GM18502 (cell line): ENCODE results near the gene TBX1.

Experiments
- ATAC-seq: cut with Tn5 transposase; IDR thresholded peaks from one replicate; pipeline ENCODE4 v1.9.1; 2021; ENCODE audit warnings: mild to moderate bottlenecking; ENCODE audit not compliant: unreplicated experiment, poor library complexity

TBX1 gene

DNA sequence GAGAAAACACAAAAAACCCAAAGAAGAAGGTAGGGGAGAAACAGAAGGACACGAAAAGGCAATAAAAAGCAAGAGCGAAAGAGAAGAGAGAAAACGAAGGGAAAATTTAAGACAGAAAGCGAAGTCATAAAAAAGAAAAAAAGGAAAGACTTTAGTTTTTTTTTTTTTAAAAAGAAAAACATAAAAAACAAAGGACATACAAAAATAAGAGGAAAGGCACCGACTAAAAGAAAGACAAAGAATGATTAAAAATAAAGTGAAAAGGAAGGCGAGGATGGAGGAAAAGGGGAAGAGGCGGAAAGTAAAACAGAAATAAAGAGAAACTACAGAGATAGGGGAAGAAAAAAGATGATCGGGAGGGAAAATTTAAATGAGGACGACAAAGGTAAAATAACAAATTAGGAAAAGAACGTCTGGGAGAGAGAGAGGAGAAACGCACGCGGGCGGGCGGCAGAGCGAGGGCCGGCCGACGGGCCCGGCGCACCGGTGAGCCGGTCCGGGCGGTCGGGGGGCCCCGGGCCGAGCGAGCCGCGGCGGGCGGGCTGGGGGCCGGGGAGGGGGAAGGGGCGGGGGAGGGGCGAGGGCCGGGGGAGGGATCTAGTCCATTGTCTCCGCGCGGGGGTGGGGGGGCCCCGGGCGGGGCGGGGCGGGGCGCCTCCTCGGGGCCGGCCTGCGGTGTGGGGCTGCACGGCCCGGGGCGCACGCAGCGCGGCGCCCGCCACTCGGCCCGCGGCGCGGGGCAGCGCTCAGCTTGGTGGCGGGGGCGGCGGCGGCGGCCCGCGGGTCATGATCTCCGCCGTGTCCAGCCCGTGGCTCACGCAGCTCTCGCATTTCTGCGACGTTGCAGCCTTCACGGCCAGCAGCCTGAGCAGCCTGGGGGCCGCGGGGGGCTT, at the start of gene TBX1:
TSS of gene TBX1 (plus strand) at position 721 of the 893 bp plus-strand sequence. CDS start at position 787, 66 bp downstream.
- ATAC-seq, result no peak

DNA sequence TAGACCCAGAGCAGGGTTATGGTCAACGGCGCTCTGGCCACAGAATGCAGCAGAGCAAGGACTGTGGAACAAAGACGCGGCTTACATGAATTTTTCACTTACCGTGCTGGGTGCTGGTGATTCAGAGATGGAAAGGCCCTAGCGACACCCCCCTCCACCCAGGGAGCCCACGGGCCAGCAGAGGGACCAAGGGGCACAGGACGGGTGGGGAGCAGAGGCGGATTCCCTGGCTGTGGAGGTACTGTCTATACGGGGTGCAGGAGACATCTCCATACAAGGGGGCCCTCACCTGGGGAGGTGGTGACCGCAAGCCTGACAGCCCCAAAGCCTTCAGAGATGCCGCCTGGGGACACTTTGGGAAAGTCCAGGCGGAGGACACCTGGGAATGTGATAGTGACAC, 47.3 kb upstream of the TBX1 start:
- no peak for ATAC-seq

DNA sequence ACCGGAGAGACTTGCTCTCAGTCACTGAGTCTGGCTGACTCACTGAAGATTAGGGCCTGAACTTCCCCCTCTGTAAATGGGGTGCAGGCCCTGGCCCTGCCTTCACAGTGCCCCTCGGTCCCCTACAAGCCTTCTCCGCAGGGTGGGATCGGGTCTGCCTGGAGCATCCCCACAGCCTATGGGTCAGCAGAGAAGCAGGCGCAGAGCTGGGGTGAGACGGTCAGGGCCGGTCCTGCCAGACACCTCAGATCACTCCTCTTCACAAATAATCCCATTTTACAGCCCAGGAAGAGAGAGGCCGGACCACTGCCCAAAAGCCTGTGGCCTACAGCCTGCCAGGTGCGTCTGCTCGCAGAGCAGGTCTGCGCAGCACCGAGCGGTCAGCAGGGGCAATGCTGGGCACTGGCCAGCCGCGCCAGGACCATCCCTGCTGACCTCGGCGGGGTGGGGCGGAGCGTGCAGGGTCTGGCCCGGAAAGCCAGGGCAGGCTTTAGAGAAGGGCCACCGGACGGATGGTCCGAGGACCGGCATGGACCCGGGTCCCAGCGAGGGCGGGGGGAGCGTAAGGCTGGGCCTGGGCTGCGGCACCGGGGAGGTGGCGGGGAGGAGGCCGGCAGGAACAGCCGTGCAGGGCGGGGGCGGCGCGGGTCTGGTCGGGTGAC, 46.8 kb upstream of the TBX1 start:
- no peak for ATAC-seq

DNA sequence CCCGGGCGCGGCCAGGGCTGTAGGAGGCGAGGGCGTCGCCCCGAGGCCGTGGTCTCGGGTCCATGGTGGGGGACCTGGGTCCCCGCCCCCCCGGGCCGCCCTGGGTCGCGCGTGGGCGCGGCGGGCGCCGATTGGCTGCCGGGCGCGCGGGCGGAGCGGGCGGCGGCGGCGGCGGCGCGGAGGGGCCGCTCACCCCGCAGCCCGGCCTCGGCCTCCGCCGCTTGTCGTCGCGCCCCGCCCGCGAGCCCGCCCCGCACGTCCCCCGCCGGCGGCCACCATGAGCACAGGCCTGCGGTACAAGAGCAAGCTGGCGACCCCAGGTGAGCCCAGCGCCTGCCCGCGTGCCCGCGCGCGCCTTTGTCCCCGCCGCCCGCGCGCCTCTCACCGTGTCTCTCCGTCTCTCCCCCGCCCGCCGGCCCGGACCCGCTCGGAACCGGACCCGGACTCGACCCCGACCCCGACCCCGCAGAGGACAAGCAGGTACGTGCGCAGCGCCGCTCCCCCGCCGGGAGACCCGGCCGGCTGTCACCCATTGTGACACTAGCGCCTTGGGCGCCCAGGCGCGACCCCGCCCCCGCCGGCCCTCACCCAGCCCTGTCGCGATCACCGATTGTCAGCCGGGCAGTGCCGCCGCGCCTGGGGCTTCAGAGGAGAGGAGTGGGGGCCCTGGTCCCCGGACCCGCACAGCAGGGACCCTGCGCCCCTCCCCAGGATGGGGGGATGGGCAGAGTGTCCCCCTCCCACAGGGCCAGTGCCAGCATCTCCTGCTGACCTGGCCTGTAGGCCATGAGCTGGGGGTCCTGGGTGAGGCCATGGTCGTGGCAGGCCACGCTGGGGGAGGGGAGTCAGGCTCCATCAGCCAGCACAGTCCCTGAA, 46.0 kb upstream of the TBX1 start, which contains the start of gene SEPTIN5:
TSS of gene SEPTIN5 (plus strand) at position 192 of the 876 bp plus-strand sequence. CDS start at position 278, 86 bp downstream.
- ATAC-seq, result no peak

DNA sequence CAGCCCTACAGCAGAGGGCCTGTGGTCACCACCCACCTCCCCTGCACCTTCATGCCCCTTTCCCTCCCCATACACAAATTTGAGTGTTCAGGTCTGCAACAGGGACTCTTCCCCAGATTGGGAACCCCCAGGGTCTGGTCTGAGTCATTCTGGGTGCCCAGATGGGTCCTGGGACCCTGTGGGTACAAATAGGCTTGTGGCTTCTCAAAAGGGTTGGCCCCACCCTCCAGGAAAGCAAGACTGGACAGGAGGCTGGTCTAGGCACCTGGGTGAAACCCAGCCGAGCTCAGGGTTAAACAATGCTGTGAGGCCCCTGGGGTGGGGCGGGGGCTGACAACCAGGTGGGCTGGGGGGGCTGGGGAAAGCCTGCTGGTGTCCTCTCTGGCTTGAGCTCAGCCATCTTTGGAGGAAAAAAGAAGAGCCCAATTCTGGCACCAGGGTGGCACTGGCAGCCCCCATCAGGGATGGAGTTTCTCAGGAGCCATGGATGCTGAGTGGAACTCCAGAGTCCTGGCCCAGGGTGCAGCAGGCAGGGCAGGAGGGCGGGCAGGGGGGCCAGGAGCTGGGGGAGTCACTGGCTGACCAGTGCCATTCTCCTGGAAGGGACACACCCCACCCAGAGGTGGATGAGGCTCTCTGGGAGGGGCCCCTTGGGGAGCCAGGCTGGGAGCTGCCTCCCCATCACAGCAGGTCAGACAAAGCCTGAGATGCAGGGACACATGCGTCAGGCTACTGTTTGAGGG, 45.2 kb upstream of the TBX1 start:
- ATAC-seq, result no peak

DNA sequence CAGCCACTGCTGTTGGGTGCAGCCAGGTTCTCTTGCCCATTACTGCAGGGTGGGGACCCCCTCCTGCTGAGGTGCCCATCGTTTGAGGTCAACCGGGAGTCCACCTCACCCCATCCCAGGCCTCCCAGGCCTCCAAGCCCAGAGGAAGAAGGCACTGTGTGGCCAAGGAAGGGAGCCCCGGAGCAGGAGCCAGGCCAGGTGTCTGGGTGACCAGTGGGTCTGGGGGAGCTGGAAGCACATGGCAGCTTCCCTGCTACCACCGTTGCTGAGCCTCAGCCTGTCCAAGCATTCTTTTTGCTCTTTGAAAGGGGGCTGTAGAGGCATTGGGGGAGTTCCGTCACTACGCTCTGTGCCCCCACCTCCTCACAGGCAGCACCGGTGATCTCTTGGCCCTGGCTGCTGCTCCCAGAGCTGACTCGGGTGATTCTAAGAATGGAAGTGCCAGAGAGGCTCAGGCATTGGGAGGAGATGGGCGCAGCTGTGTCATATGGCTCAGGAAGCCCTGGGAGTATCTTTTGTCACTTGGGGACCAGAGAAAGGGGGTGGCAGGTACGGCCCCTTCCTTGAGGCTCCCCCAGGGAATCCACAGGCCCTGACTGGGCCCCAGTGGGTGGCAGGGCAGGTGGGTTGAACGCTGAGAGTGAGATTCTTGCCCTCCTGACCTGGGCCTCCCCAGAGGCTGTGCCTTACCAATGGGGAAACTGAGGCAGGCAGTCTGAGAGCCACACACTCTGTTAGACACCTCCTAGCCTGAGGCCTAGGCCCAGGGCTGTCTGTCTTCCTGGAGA, 44.3 kb upstream of the TBX1 start:
- no peak for ATAC-seq

DNA sequence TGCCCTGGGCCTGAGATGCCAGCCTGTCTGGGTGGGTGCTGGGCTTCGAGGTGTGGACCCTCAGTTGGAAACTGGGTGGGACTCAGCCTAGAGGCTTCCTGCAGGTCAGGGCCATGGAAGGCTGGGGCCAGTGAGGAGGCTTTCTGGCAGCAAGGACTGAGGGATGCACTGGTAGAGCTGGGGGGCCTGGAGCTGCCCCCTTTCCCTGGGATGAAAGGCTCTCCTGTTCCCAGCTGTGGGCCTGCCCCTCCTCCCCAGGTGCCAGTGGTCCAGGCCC, 43.8 kb upstream of the TBX1 start:
- no peak for ATAC-seq

DNA sequence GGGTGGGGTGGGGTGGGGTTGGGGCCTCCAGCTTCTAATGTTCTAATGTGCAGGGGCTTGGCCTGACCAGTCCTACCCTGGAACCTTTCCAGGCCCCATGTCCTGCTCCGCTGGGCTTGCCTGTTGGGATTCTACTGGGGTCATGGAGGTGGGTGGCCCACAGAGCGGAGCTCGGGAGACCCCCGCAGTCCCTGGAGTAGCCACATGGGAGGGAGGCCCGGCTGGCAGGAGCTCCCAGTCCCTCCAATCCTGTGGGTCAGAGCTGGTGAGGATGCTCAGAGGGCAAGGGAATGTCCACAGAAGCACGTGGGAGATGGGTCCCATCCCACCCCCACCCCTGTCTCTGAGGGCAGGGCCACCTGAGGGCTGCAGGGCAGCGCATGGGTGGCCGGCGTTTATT, 43.4 kb upstream of the TBX1 start:
- no peak for ATAC-seq

DNA sequence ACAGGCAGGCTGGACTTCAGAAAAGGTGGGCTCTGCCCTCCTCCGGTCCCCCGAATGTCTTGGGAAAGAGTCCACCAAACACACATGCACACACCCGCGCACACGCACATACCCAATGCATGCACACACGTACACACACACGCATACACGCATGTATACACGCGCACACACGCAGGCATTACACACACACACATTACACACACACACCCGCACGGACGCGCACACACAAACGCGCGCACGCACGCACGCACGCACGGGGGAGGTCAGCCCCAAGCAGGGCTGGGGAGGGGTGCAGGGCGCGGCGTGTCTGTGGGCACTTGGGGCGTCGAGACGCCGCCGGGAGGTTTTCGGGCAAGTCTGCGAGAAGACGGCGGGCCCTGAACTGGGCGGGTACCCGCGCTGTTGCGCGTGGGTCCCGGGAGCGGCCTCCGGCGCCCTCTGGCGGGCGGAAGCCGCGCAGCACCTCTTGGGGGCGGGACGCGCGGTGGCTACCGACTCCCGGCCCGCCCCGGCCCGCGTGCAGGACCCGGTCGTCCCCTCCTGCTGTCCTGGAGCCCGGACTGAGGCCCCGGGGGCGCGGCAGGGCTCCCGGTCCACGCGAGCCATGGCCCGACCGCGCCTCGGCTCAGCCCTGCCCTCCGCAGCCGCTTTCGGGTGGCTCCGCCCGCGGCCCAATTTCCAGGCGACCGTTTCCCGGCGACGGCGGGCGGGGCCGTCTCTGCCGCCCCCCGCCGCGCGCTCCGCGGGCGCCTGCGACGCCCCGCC, 42.7 kb upstream of the TBX1 start:
- ATAC-seq, result no peak

DNA sequence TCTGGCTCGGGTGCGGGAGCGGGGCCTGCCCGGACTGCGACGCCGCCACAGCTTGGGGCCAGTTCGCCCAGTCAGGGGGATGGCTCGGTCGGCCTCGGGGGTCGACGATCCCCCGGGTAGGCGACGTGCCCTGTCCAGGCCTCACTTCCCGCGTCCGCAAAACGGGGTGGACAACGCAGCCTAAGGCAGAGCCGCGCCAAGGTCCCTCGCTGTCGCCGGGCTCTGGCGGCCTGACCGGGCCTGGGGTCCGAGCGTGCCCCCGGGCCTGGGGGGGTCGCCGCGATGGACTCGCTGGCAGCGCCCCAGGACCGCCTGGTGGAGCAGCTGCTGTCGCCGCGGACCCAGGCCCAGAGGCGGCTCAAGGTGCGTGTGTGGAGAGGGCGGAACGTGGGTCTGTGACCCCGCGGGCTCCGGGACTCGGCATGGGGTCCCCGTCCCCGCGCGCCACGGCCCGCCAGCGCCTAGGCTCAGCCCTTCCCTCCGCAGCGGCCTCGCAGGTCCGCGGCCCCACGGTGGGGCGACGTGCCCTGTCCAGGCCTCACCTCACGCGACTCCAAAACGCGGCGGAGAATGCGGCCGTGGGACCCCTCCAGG, 42.0 kb upstream of the TBX1 start:
- ATAC-seq, result no peak

DNA sequence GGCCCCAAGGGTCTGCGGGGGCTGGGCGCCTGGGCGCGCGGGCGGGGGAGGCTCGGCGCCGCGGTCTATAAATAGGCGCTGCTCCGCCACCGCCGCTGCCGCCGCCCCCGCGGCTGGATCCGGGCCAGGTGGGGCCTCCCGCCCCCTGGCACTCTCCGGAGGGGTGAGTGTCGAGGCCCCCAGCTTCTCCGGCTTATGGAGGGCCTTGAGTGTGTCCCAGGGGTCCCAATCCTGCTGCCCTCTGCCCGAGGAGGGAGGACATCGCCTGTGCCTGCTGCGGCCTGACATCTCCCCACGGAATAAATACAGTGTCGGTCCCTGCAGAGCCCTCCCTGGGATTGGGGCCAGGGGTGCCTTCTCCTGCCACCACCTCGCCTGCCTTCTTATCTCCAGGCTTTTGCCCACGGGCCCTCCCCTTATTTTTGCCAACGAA, 41.5 kb upstream of the TBX1 start:
- no peak for ATAC-seq

DNA sequence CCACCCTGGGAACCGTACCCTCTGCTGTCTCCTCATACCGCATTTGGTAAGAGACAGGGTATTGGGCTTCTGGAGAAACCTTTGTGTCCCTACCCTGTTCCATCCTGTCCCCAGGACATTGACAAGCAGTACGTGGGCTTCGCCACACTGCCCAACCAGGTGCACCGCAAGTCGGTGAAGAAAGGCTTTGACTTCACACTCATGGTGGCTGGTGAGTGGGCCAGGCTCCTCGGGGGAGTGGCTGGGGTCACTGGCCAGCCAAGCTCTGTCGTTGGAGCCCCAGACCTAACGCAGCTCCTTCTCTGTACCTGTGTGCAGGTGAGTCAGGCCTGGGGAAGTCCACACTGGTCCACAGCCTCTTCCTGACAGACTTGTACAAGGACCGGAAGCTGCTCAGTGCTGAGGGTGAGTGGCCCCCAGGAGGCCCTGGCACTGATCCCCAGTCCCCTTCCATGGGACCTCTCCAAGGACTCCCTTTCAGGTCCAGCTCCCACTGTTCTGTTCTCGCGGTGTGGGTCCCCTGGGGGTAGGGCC, 41.0 kb upstream of the TBX1 start:
- no peak for ATAC-seq

DNA sequence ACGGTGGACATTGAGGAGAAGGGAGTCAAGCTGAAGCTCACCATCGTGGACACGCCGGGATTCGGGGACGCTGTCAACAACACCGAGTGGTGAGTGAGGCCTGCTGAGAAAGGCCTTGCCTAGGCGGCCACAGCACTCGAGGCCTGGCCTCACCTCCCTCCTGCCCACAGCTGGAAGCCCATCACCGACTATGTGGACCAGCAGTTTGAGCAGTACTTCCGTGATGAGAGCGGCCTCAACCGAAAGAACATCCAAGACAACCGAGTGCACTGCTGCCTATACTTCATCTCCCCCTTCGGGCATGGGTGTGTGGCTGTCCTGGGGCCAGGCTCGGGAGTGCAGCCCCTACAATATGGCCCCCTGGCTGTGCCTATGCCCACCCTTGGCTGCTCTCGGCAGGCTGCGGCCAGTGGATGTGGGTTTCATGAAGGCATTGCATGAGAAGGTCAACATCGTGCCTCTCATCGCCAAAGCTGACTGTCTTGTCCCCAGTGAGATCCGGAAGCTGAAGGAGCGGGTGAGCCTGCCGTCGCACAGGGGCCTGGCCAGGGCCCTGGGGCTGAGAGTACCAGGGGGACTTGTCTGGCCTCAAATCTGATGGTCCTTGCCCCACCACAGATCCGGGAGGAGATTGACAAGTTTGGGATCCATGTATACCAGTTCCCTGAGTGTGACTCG, 40.3 kb upstream of the TBX1 start:
- no peak for ATAC-seq

DNA sequence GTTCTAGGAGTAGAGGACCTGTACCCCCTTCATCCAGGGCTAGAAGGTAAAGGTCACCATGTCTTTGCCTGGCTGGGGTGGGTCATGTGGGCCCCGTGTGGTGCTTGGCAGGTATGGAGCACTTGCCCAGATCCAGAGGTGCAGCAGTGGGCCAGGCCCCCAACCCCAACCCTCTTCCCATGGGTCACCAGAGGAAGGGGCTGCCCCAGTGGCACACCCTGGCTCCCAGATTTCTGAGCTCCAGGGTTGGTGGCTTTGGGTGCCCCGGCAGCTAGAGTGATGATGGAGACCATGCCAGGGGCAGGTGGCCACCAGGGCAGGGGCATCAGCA, 39.6 kb upstream of the TBX1 start:
- ATAC-seq, result no peak

DNA sequence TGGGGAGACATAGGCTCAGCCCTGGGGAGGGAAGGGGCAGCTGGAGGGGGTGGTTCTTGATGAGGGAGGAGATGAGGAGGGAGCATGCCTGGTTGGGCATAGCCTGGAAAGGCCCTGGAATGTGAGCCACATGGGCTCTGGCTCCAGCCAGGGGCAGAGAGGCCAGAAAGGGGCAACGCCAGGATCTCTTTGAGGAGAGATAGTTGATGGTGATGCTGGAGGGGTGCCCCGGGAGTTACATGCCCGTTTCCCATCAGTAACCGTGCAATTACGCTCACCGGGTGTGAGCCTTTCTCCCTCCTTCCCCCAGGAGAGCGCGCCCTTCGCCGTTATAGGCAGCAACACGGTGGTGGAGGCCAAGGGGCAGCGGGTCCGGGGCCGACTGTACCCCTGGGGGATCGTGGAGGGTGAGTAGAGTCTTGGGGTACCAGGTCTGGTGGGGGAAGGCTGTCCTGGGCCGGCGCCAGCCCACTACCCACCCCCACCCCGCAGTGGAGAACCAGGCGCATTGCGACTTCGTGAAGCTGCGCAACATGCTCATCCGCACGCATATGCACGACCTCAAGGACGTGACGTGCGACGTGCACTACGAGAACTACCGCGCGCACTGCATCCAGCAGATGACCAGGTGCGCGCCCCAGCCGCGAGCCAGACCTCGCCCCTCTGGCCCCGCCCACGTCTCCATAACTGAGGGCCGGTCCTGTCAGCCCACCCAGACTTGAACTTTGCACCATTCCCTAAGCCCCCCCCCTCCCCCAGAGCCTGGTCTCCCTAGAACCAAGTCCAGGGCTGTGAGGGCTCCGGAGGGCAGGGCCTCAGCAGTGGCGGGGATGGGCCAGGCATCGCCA, 39.0 kb upstream of the TBX1 start:
- ATAC-seq, result no peak

DNA sequence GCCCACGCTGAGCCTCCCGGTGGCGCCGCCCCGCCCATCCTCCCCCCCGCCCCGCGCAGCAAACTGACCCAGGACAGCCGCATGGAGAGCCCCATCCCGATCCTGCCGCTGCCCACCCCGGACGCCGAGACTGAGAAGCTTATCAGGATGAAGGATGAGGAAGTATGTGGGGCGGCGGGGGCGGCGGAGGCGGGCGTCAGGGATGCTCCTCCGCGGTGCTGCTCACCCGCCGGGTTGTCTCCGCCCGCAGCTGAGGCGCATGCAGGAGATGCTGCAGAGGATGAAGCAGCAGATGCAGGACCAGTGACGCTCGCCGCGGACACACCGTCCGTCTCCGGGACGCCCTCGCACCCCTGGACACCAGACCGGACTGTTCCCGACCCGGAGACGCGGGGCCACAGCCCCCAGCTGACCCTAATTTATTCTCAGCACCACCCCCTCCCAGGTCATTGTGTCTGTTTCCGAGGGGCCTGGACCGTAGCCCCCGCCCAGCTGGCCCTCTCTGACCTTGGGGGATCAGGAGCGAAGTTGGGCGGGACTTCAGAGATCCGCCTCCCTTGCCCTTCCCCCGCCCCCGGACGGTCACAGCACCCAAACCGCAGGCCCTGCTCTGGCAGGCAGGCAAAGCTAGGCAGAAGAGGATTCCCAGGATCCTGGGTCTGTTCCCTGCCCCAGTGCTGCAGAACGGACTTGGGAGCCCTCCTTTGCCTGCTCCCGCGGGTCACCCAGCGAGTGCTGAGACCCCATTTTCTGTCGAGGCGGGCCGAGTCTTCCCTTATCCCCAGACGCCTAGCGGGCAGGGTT, 38.2 kb upstream of the TBX1 start:
- ATAC-seq, result no peak
